Inflammatory macrophage treated with lipopolysaccharide for 1 hour (primary cell): Measurements from ENCODE around the gene SLC22A31.

Experiments used
- DNase-seq, 2 donors: peaks; one replicate each; pipeline ENCODE4 v3.0.0-alpha.2; 2020 to 2022

SLC22A31 gene

GRCh38 chr16:89164847-89165680 lies 35.3 kb downstream of the SLC22A31 start:
- DNase-seq = no peak

DNA sequence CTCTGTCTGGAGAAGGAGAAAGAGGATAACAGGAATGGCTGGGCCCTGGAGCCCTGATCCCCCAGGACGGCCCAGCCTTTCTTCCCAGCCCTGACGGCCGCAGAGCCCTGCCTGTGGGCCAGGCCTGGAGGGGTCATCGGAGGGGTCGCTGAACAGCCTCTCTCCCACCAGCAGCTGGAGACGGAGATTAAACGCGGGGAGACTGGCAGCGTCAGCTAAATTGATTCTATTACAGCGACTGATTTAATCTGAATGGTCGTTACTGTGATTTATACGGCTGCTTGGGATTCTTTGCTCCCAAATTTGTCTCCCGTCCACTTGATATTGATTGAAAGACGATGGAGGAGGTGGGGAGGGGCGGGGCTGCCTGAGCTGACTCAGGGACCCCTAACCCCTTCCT lies 35.9 kb downstream of the SLC22A31 start:
- DNase-seq = no peak

- no peak for DNase-seq
Observed at GRCh38 chr16:89163297-89163696, 37.0 kb downstream of the SLC22A31 start.

DNA sequence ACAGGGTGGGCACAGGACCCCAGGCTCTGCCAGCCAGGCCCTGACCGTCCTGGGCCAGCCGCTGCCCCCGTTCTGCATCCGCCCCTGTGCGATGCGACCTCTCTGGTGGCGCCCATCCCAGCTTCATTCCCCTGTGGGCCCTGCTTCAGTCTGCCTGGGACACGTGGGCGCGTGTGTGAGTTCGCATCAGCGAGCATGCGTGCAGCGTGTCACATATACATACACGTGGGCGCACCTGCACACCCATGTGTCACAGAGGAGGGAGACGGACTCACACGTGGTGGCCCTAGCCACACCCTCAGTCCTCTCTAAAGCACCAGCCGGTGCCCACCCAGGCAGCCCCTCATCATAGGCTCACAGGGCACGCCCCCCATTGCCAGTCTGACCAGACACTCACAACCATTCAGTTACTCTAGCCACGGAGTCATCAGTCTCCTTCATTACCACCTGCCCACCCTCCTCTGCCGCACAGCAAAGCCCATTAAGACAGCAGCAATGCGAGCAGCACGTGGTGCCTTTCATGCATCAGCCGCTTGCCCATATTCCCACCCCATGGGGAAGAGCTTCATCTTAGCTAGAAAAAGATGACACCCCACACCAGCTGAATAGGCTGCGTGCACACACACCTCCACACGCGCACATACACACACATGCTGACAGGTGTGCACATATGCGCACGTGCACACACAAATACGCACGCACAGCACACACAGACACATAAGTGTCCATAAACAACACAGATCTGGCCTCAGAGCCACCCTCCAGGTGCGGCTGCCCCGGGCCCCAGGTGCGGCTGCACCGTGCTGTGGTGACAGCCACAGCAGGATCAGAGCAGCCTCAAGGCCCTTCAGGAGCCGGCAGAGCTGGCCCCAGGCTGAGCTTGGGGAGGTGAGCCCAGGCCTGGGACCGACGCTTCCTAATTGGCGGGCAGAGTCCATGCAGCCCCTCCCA lies 38.3 kb downstream of the SLC22A31 start:
- DNase-seq = no peak

GRCh38 chr16:89160977-89161701 lies 39.2 kb downstream of the SLC22A31 start:
- DNase-seq = no peak

DNA sequence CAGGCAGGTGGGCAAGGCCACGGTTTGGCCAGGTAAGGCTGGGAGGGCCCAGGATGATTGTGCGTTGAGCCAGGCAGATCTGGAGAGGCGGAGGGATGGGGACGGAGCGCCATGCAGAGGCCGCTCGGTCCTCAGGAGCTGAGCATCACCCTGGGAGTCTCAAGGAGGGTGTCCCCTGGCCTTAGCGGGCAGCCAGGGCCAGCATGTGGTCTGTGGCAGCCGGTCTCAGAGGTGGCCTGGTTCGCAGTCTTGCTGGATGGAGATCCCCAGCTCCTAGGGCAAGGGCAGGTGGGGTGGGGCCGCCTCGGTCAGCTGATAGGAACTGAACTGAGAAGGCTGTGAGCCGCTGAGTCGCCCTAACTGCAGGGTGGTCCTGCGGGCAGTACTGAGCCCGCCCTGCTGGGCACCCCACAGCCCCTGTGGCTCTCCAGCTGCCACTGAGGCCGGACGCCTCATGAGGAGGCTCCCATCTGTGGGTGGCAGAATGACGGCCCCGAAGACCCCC lies 40.4 kb downstream of the SLC22A31 start:
- no peak for DNase-seq

DNA sequence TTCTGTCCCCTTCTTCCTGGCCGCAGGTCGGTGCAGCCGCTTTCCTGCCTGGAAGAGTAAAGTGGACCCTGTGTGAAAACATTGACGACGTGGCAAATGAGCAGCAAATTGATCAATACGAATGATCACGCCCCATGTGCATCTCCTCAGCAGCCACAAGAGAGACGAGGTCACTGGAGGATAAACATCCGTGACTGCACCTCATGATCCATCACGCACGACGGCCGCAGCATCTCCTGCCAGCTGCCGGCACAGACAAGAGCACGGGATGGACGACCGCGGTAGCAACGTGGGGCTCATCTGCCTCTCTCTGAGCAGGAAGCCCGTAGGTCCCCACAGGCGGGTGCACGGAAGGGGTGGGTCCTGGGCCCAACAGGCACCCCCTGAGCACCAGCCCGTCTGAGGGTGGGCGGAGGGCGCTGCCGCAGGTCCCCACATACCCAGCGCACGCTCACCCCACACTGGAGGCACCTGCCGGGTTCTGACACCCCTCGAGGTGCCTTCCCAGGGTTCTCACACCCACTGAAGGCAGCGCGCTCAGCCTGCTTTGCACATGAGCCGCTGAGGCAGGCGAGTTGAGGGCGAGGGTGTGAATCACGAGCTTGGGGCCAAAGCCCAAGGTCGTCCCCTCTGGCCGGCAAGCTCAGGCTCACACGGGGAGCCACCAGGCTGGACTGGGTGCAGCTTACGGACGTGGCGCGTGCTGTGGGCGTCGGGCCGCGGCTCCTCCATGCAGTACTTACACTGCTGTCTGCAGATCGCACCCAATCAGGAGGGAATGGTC lies 41.1 kb downstream of the SLC22A31 start:
- DNase-seq = no peak

- DNase-seq = no peak
Observed at GRCh38 chr16:89157778-89158177, 42.6 kb downstream of the SLC22A31 start.

- DNase-seq = no peak
Observed at GRCh38 chr16:89156740-89157645, 43.3 kb downstream of the SLC22A31 start.

- DNase-seq = no peak
Observed at GRCh38 chr16:89155851-89156739, 44.2 kb downstream of the SLC22A31 start.

DNA sequence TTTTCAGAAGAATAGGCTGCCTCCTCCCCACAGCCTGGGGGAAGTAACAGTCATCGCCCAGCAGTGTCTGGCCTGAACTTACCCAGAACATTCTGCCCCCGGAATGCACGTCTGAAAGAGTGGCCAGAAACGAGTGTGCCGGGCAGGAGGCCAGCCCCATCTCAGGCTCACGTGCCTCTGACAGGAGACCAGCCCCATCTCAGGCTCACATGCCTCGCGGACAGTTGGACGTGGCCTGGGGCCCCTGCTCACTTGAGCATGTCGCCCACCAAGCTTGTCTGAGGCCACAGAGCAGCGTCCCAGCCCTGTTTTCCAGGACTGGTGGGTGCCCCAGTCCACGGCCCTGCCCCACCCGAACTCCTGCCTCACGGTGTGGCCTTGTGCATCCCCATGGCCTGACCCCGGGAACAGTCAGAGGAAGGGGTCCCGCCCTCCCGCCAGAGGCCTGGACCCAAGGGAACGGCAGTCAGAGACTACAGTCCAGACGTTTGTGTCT lies 45.1 kb downstream of the SLC22A31 start:
- DNase-seq = no peak

DNA sequence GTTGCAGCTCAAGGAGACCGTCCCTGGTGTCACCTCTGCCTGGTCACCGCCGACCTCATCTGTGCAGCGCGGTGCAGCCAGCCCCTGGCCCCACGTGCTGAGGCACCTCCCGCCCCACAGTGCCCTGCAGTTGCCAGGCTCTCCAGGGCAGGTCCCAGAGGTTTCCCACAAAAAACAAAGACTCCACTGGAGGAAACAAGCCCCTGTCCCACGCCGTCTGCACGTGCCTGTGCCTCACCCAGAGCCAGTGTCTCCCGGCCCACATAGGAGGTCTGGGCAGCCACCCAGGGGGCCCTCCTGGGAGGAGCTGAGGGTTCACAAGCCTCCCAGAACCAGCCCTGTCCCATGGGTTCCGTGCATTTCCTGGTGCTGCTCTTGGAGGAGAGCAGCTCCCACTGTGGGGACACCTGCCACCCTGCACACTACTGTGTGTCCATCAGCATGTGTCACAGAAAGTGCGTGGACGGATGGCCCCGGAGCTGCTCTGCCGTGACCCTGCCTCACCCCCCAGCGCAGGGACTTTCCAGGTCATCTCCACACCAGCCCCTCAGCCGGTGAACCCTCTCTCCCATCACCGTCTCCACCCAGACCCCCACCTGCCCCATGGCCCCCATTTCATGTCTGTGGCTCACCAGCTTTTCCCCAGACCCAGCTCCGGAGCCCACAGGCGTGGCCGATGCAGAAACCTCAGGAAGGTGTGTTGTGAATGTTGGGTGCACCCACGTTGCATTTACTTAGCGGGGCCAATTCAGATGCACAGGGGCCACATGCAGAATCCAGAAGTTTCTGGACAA lies 45.8 kb downstream of the SLC22A31 start:
- no peak for DNase-seq

DNA sequence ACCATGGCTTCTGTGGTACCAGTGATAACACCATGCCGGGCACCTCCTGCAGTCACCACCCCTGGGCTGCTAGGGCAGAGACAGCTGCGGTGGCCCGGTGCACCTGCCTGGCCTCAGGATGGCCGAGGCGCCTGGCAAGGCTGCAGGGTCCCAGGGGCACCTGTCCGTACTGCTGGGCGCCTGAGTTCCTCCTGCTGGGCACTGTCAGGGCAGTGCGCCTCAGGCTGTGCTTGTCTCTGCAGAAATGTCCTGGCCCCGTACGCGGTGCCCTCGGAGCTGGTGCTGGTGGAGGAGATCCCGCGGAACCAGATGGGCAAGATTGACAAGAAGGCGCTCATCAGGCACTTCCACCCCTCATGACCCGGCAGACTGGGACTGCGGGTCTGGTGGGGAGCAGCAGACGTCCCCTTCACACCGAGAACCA lies 46.5 kb downstream of the SLC22A31 start:
- no peak for DNase-seq

DNA sequence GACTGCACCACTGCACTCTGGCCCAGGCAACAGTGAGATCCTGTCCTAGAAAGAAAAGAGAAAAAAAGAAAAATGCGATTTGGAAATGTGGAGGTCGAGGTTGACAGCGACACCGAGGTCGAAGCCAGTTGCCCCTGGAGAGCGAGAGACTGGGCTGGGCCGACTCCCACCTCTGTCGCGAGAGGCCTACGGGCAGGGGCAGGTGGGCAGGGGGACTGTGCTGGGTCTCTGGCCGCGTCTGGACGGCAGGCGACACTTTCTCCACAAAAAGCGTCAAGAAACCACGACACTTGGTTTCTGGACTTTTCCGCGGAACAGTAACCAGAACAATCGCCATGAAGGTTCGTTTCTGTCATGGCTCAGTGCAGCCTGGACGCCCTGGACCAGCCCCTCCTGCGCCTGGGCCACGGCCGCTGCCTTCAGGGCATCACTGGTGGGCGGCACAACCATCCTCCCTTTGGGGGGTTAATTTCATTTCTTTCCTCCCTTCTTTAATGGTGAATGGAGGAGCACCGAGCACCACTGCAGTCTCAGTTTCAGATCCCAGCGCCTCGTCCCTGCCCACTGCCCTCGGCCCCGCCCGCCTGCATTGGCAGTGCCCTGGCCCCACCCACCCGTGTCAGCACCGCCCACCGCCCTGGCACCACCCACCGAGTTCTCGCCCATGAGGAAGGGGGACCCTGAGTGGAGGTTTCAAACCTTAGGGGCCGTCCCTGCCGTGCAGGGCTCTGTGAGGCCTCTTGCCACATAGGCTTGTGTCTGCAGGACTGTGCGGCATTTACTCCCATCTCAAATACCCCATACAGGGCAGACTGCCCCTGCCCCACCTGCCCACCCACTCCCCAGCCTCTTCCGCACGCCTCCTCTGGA lies 47.3 kb downstream of the SLC22A31 start:
- no peak for DNase-seq

DNA sequence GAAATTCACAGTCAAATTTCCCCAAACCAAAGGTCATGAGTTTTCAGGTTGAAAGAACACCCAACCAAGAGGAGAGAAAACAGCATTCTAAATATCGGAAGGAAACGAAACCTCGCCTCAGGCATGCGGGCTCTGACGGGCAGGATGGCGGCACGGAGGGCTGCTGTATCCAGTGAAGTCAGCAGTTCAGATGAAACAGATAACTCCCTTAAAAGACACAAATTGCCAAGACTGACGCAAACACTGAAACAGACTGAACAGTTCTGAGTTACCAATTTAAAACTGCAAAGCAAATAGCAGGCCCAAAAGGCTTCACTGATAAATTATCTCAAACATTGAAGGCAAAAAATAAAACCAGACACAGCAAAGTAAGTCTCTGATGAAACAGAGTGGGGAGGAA lies 49.4 kb downstream of the SLC22A31 start:
- no peak for DNase-seq

- DNase-seq = no peak
Observed at GRCh38 chr16:89150090-89150835, 50.1 kb downstream of the SLC22A31 start.

DNA sequence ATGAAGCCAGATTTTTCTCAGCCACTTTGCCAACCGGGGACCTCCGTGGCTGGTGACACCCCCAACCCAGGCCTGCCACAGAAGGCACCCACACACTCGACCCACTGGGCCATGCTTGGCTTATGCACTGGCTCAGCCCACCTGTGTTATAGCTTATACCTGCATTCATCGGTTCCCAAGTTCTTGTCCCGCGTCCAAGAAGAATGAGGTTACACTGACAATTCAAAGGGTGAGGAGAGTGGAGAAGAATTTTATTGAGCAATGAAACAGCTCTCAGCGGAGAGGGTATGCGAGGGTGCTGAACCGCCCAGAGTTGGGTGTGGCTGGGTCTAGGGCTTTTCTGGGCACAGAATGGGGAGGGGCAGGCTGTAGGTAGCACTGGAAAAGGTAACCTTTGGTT lies 51.0 kb downstream of the SLC22A31 start:
- no peak for DNase-seq
